Measurements from ENCODE around the gene ASB4. TPM values are rescaled to one million over a fixed set of nuclear protein-coding genes. Genes with fewer than 3 reads are reported as not detected.

Gene ASB4
- total RNA-seq, 1 experiment from 2014 or later, result not detected

DNA sequence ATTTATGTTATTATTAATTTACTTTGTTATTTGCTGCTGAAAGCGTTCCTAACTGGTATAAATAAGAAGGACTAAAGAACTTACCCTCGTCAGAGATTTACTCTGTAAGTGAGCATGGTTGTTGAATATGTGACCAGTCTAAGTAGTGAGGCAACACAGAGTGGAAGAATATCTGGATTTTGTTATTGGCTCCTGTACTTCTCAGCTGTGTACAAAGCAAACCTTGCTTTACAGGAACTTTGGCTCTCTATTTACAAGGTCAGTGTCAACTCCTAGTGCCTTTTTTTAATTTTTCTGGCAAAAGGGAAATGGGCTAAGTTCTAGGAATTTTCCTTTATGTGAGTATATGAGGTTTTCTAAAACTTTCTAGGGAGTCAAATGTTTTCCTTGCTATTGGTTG lies 74.9 kb downstream of the ASB4 start:
- H3K36me3 ChIP-seq (ENCODE audit: insufficient read depth, low read length, poor library complexity, severe bottlenecking), result no peaks in the 10 kb centered on the region
- CTCF ChIA-PET, result no interaction called here
- no TSS peak for BruUV-seq (replicated peaks)
- POLR2A ChIA-PET (ENCODE audit: low non-redundant PET), result no interaction called here
- intact Hi-C loops (cut with micrococcal nuclease; ENCODE audit: unreplicated experiment), result no loop called here
- H3K4me1 ChIP-seq (ENCODE audit: insufficient read depth, low read length, poor library complexity, severe bottlenecking), result no peaks in the 10 kb centered on the region
- TF ChIP-seq CTCF (conservative IDR thresholded peaks at IDR 0.05; ENCODE audit: low read depth, low read length), result no peak
- TF ChIP-seq EZH2 (IDR thresholded peaks at IDR 0.05; ENCODE audit: borderline replicate concordance, low read depth, low read length, poor library complexity, severe bottlenecking), result no peak
- no peaks in the 10 kb centered on the region for H3K9me3 ChIP-seq (ENCODE audit: low read depth, low read length, poor library complexity, severe bottlenecking)
- H3K4me3 ChIP-seq (ENCODE audit: low read depth, low read length, poor library complexity, severe bottlenecking), result no peak overlapping the region
- no peak for DNase-seq (ENCODE audit: low spot score)
- H3K27me3 ChIP-seq (replicated peaks; ENCODE audit: insufficient read depth, low read depth, low read length, poor library complexity), result no peaks in the 10 kb centered on the region
- no peak overlapping the region for H3K27ac ChIP-seq (ENCODE audit: low read depth, low read length, poor library complexity, severe bottlenecking)

DNA sequence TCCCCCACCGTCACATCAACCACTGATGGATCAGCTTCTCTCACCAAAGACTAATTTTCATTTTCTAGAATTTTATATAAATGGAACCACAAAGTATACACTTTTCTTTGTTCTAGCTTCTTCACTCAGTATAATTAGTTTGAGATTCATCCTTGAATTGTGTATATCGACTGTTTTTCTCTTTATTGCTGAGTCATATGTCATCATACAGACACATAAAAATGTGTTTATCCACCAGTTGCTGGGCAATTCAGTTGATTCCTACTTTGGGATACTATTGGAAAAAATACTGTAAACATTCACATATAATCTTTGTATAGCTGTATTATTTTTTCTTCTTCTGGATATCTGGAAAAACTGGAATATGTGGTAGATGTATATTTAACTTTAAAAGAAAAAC lies 84.0 kb downstream of the ASB4 start:
- H3K36me3 ChIP-seq (ENCODE audit: insufficient read depth, low read length, poor library complexity, severe bottlenecking), result no peaks in the 10 kb centered on the region
- CTCF ChIA-PET, result no interaction called here

GRCh38 chr7:95577137-95577536 lies 91.4 kb downstream of the ASB4 start:
- Histone ChIP-seq H3K27ac (ENCODE audit: low read depth, low read length, poor library complexity, severe bottlenecking) (no peak overlapping the region), H3K27me3 (replicated peaks; ENCODE audit: insufficient read depth, low read depth, low read length, poor library complexity) (no peaks in the 10 kb centered on the region), H3K36me3 (ENCODE audit: insufficient read depth, low read length, poor library complexity, severe bottlenecking) (no peaks in the 10 kb centered on the region), H3K9me3 (ENCODE audit: low read depth, low read length, poor library complexity, severe bottlenecking) (no peaks in the 10 kb centered on the region), H3K4me1 (ENCODE audit: insufficient read depth, low read length, poor library complexity, severe bottlenecking) (no peaks in the 10 kb centered on the region), H3K4me3 (ENCODE audit: low read depth, low read length, poor library complexity, severe bottlenecking) (no peak overlapping the region)
- no peak for DNase-seq (ENCODE audit: low spot score)
- CTCF ChIA-PET, result no interaction called here
- TF ChIP-seq CTCF (conservative IDR thresholded peaks at IDR 0.05; ENCODE audit: low read depth, low read length), result no peak
- no peak for TF ChIP-seq EZH2 (IDR thresholded peaks at IDR 0.05; ENCODE audit: borderline replicate concordance, low read depth, low read length, poor library complexity, severe bottlenecking)
- intact Hi-C loops (cut with micrococcal nuclease; ENCODE audit: unreplicated experiment), result no loop called here
- POLR2A ChIA-PET (ENCODE audit: low non-redundant PET), result no interaction called here
- no TSS peak for BruUV-seq (replicated peaks)

More for the DNA sequence above, 84.0 kb downstream of the ASB4 start:
- intact Hi-C loops (cut with micrococcal nuclease; ENCODE audit: unreplicated experiment), result no loop called here
- no peaks in the 10 kb centered on the region for H3K4me1 ChIP-seq (ENCODE audit: insufficient read depth, low read length, poor library complexity, severe bottlenecking)
- no peak for TF ChIP-seq EZH2 (IDR thresholded peaks at IDR 0.05; ENCODE audit: borderline replicate concordance, low read depth, low read length, poor library complexity, severe bottlenecking)
- TF ChIP-seq CTCF (conservative IDR thresholded peaks at IDR 0.05; ENCODE audit: low read depth, low read length), result no peak
- no peak overlapping the region for H3K4me3 ChIP-seq (ENCODE audit: low read depth, low read length, poor library complexity, severe bottlenecking)
- H3K27me3 ChIP-seq (replicated peaks; ENCODE audit: insufficient read depth, low read depth, low read length, poor library complexity), result no peaks in the 10 kb centered on the region
- no peaks in the 10 kb centered on the region for H3K9me3 ChIP-seq (ENCODE audit: low read depth, low read length, poor library complexity, severe bottlenecking)
- DNase-seq (ENCODE audit: low spot score), result no peak
- POLR2A ChIA-PET (ENCODE audit: low non-redundant PET), result no interaction called here
- H3K27ac ChIP-seq (ENCODE audit: low read depth, low read length, poor library complexity, severe bottlenecking), result no peak overlapping the region
- no TSS peak for BruUV-seq (replicated peaks)

All from A673 (cell line).